Activated CD4-positive, alpha-beta T cell treated with anti-CD3 and anti-CD28 coated beads for 36 hours (primary cell): Measurements from ENCODE around the gene C12orf56. TPM values are rescaled to one million over a fixed set of nuclear protein-coding genes. Genes with fewer than 3 reads are reported as not detected.

ENCODE experiments used
- ATAC-seq: fragments of 200-7000 bp; cut with Tn5 transposase; one replicate; pipeline ENCODE4 v1.10.0; 2021; ENCODE audit warnings: mild to moderate bottlenecking, moderate library complexity
- CTCF ChIA-PET: fragments of 350-600 bp; sonication (Branson Sonifier 250); formaldehyde crosslinking; loops from one replicate; lab custom pipeline; 2021; ENCODE audit warnings: antibody characterized with exemption; lab: Charles Lee
- POLR2A ChIA-PET: fragments of 350-600 bp; sonication (Branson Sonifier 250); formaldehyde crosslinking; loops from one replicate; lab custom pipeline; 2021; ENCODE audit warnings: antibody characterized with exemption, inconsistent platforms; lab: Charles Lee
- DNase-seq: peaks from one replicate; pipeline ENCODE4 v3.0.0-alpha.2; 2020
- H3K27ac Mint-ChIP-seq: one replicate; pipeline ENCODE4 v1.8.0; 2021; ENCODE audit warnings: mixed read lengths
- H3K27me3 Mint-ChIP-seq: one replicate; pipeline ENCODE4 v1.8.0; 2021; ENCODE audit warnings: mixed read lengths
- H3K36me3 Mint-ChIP-seq: one replicate; pipeline ENCODE4 v1.8.0; 2021; ENCODE audit warnings: low read depth, mixed read lengths
- H3K4me1 Mint-ChIP-seq: one replicate; pipeline ENCODE4 v1.8.0; 2021; ENCODE audit warnings: mixed read lengths
- H3K4me3 Mint-ChIP-seq: one replicate; pipeline ENCODE4 v1.8.0; 2021; ENCODE audit warnings: mild to moderate bottlenecking, moderate library complexity, mixed read lengths
- H3K9me3 Mint-ChIP-seq: one replicate; pipeline ENCODE4 v1.8.0; 2021; ENCODE audit warnings: low read depth, mixed read lengths
- intact Hi-C, 2 experiments: fragments of 100-400 bp; cut with DNase I in 1 of 2; cut with micrococcal nuclease in 1 of 2; formaldehyde crosslinking; loops; one replicate each; pipeline versions ENCODE4 v1.14.2 to v1.15.1; 2022 to 2024; cut with DNase I, micrococcal nuclease
- total RNA-seq, 2 experiments: library from RNA; stranded (reverse); gene quantifications; one replicate each; pipeline ENCODE4 v1.2.3, GENCODE V29; 2021

The C12orf56 gene
- total RNA-seq, 2 experiments from 2014 or later: not detected

- ATAC-seq: no peak
- no peaks in the 10 kb centered on the region for H3K27me3 Mint-ChIP-seq
- H3K4me3 Mint-ChIP-seq: no peak overlapping the region
- ChIA-PET POLR2A (interaction anchor here (0.6 to 0.7 kb wide), 2 partner anchors 59 to 351 kb away, joined by 3 read pairs; no protein-coding TSS in a partner anchor), CTCF (no interaction called here)
- no peaks in the 10 kb centered on the region for H3K9me3 Mint-ChIP-seq
- no peak for DNase-seq
- H3K36me3 Mint-ChIP-seq: peaks cover 49% of the 10 kb centered on the region
- intact Hi-C loops: loop anchor here in 1 of 2 experiments (10.0 kb wide), 1 partner anchor 1897 kb away; the partner anchor contains the start of gene HELB
- H3K4me1 Mint-ChIP-seq: peaks cover 29% of the 10 kb centered on the region
- no peak overlapping the region for H3K27ac Mint-ChIP-seq
Measured at GRCh38 chr12:64407342-64408223, 17.0 kb upstream of the C12orf56 start.

DNA sequence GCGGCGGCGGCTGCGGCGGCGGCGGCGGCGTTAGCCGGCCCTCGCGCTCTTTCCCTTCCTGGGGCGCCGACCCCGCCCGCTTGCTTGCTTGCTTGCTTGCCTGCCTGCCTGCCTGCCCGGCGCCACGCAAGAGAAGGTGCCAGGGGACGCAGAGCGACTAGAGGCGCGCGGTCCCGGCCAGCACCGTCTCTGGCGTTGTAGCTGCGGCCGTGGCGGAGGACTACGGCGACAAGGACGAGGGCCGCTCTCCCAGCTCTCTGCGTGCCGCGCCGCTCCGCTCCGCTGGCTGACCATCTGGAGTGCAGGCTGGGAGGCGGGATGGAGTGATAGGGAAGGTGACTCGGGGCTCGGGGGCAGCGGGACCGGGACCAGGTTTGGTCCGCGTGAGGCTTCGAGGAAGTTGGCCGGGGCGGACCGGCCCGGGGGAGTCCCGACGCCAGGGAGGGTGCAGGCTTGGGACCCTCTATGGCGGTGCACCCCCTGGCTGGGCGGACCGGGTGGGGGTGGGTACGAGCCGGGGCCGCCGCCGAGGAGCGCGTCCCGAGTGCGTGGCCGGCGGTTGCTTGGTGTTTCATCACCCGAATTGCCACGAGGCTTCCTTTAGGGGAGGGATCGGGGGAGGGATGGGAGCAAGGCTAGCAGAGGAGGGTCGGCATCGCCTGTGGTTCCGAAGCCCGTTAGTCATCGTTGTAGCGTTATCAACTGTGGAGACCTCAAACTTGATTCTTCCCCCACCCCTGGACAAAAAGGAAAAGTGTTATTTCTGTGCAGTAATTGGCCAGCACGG lies 14.1 kb upstream of the C12orf56 start:
- Mint-ChIP-seq H3K27ac (peak overlapping the region; percentile 96), H3K9me3 (peaks cover 2% of the 10 kb centered on the region), H3K4me3 (peak overlapping the region; percentile 97), H3K4me1 (peaks cover 36% of the 10 kb centered on the region), H3K27me3 (no peaks in the 10 kb centered on the region), H3K36me3 (peaks cover 27% of the 10 kb centered on the region)
- CTCF ChIA-PET: interaction anchor here (0.8 to 1.4 kb wide), 2 partner anchors 16 to 24 kb away, joined by 3 read pairs; no protein-coding TSS in a partner anchor
- POLR2A ChIA-PET: interaction anchor here (1.2 kb wide), 3 partner anchors 19 to 765 kb away, joined by 3 to 5 read pairs (median 3); partner anchors contain the start of gene LEMD3
- intact Hi-C loops: loop anchor here (1.0 to 10.0 kb wide), 12 partner anchors 19 to 1900 kb away; partner anchors contain the start of genes GNS (in 2 of the 2), KICS2 (in 2 of the 2), TBK1 (in 2 of the 2) and HELB (in 1 of the 2)
- peak; percentile 86 for DNase-seq
- peak; percentile 35 for ATAC-seq

DNA sequence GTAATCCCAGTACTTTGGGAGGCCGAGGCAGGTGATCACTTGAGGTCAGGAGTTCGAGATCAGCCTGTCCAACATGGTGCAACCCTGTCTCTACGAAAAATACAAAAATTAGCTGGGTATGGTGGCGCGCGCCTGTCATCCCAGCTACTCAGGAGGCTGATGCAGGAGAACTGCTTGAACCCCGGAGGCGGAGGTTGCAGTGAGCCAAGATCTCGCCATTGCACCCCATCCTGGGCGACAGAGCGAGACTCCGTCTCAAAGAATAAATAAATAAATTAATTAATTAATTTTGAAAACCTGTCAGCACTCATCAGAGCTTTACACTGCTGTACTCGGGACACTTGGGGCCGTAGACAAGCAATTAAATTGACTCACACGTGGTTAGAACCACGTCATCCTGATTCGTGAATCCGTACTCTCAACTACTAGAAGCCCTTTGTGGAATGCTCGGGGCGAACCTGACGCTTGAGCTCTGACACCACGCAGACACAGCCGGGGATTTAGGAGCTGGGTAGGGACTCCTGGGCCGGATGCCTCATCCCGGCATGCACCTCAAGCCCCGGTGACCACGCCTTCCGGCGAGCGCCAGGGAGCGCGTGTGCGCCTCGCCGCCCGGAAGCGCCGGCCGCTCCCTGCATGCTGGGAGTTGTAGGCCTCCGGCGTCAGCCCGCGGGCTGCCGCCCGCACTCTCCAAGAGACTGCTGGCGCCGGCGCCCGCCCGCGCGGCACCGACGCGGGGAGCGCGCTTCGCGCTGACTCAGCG lies 13.3 kb upstream of the C12orf56 start, which contains the start of gene XPOT:
XPOT (plus strand) TSS at position 686 of the 763 bp plus-strand sequence. CDS start 5,644 bp downstream, outside the sequence.
- DNase-seq: peak; percentile 97
- peaks cover 2% of the 10 kb centered on the region for H3K9me3 Mint-ChIP-seq
- ATAC-seq: peak; percentile 90

GRCh38 chr12:64402181-64402580 lies 11.6 kb upstream of the C12orf56 start:
- no peak for ATAC-seq
- H3K27ac Mint-ChIP-seq: peak overlapping the region; percentile 42
- CTCF ChIA-PET: no interaction called here
- H3K4me3 Mint-ChIP-seq: no peak overlapping the region
- H3K4me1 Mint-ChIP-seq: peaks cover 29% of the 10 kb centered on the region
- peaks cover 2% of the 10 kb centered on the region for H3K9me3 Mint-ChIP-seq
- H3K27me3 Mint-ChIP-seq: no peaks in the 10 kb centered on the region
- peaks cover 18% of the 10 kb centered on the region for H3K36me3 Mint-ChIP-seq
- POLR2A ChIA-PET: no interaction called here
- intact Hi-C loops: loop anchor here (5.0 to 10.0 kb wide), 2 partner anchors 560 to 1903 kb away; partner anchors contain the start of genes HELB (in 1 of the 2) and SRGAP1 (in 1 of the 2)
- DNase-seq: no peak

More for the DNA sequence above, 13.3 kb upstream of the C12orf56 start, which contains the start of gene XPOT:
- peaks cover 38% of the 10 kb centered on the region for H3K4me1 Mint-ChIP-seq
- CTCF ChIA-PET: interaction anchor here (0.8 to 1.4 kb wide), 2 partner anchors 15 to 24 kb away, joined by 3 read pairs; no protein-coding TSS in a partner anchor
- intact Hi-C loops: loop anchor here (1.0 to 10.0 kb wide), 12 partner anchors 19 to 1901 kb away; partner anchors contain the start of genes GNS (in 2 of the 2), KICS2 (in 2 of the 2), TBK1 (in 2 of the 2) and HELB (in 1 of the 2)
- H3K4me3 Mint-ChIP-seq: peak within 1 kb of the TSS; percentile 97
- peaks cover 26% of the 10 kb centered on the region for H3K36me3 Mint-ChIP-seq
- H3K27me3 Mint-ChIP-seq: no peaks in the 10 kb centered on the region
- peak within 1 kb of the TSS; percentile 96 for H3K27ac Mint-ChIP-seq
- POLR2A ChIA-PET: interaction anchor here (1.2 kb wide), 3 partner anchors 19 to 765 kb away, joined by 3 to 5 read pairs (median 3); partner anchors contain the start of gene LEMD3

GRCh38 chr12:64400041-64400440 lies 9.5 kb upstream of the C12orf56 start:
- POLR2A ChIA-PET: no interaction called here
- H3K4me3 Mint-ChIP-seq: no peak overlapping the region

GRCh38 chr12:64395739-64396138 lies 5.2 kb upstream of the C12orf56 start:
- peaks cover 9% of the 10 kb centered on the region for H3K4me1 Mint-ChIP-seq
- ATAC-seq (no peak), DNase-seq (no peak)
- no peak overlapping the region for H3K4me3 Mint-ChIP-seq
- no peaks in the 10 kb centered on the region for H3K36me3 Mint-ChIP-seq
- H3K9me3 Mint-ChIP-seq: no peaks in the 10 kb centered on the region
- ChIA-PET POLR2A (no interaction called here), CTCF (no interaction called here)
- H3K27ac Mint-ChIP-seq: no peak overlapping the region
- intact Hi-C loops: no loop called here
- H3K27me3 Mint-ChIP-seq: peaks cover 3% of the 10 kb centered on the region

More at GRCh38 chr12:64400041-64400440, 9.5 kb upstream of the C12orf56 start:
- no peak overlapping the region for H3K27ac Mint-ChIP-seq
- H3K4me1 Mint-ChIP-seq: peaks cover 12% of the 10 kb centered on the region
- peaks cover 4% of the 10 kb centered on the region for H3K36me3 Mint-ChIP-seq
- CTCF ChIA-PET: interaction anchor here (1.5 kb wide), 1 partner anchor 251 kb away, joined by 3 read pairs; no protein-coding TSS in a partner anchor
- intact Hi-C loops: loop anchor here (5.0 to 10.0 kb wide), 2 partner anchors 558 to 1905 kb away; partner anchors contain the start of genes HELB (in 1 of the 2) and SRGAP1 (in 1 of the 2)
- ATAC-seq (no peak), DNase-seq (peak; percentile 46)
- H3K27me3 Mint-ChIP-seq: no peaks in the 10 kb centered on the region
- H3K9me3 Mint-ChIP-seq: peaks cover 2% of the 10 kb centered on the region

GRCh38 chr12:64392221-64392620 lies 1.7 kb upstream of the C12orf56 start:
- no peak for ATAC-seq

GRCh38 chr12:64389154-64389553 lies 1.4 kb downstream of the C12orf56 start:
- H3K27me3 Mint-ChIP-seq: peaks cover 5% of the 10 kb centered on the region
- intact Hi-C loops: no loop called here
- H3K9me3 Mint-ChIP-seq: no peaks in the 10 kb centered on the region
- H3K4me3 Mint-ChIP-seq: no peak overlapping the region
- DNase-seq (no peak), ATAC-seq (no peak)
- ChIA-PET POLR2A (no interaction called here), CTCF (interaction anchor here (0.9 kb wide), 1 partner anchor 15 kb away, joined by 3 read pairs; the partner anchor contains the start of gene XPOT)
- H3K4me1 Mint-ChIP-seq: peaks cover 33% of the 10 kb centered on the region
- no peaks in the 10 kb centered on the region for H3K36me3 Mint-ChIP-seq
- no peak overlapping the region for H3K27ac Mint-ChIP-seq

More at GRCh38 chr12:64392221-64392620, 1.7 kb upstream of the C12orf56 start:
- Mint-ChIP-seq H3K4me3 (no peak overlapping the region), H3K27ac (no peak overlapping the region), H3K9me3 (no peaks in the 10 kb centered on the region), H3K4me1 (peaks cover 10% of the 10 kb centered on the region), H3K27me3 (peaks cover 5% of the 10 kb centered on the region), H3K36me3 (no peaks in the 10 kb centered on the region)
- intact Hi-C loops: loop anchor here (1.0 to 5.0 kb wide), 2 partner anchors 119 to 205 kb away; no protein-coding TSS in a partner anchor
- ChIA-PET CTCF (interaction anchor here (0.6 kb wide), 1 partner anchor 285 kb away, joined by 3 read pairs; no protein-coding TSS in a partner anchor), POLR2A (no interaction called here)
- no peak for DNase-seq

GRCh38 chr12:64387197-64387816 lies 3.3 kb downstream of the C12orf56 start:
- CTCF ChIA-PET: no interaction called here
- Mint-ChIP-seq H3K9me3 (no peaks in the 10 kb centered on the region), H3K27ac (no peak overlapping the region), H3K36me3 (no peaks in the 10 kb centered on the region), H3K4me1 (peaks cover 40% of the 10 kb centered on the region), H3K27me3 (peaks cover 5% of the 10 kb centered on the region), H3K4me3 (no peak overlapping the region)
- no peak for ATAC-seq
- no peak for DNase-seq
- POLR2A ChIA-PET: no interaction called here
- intact Hi-C loops: no loop called here
